DND-41 (cell line): ENCODE measurements around the gene ACADL.

Experiments used
- ATAC-seq: fragments of 200-7000 bp; cut with Tn5 transposase; 3 replicates; pipeline ENCODE4 v1.9.1; 2021; ENCODE audit warnings: low read depth; ENCODE audit not compliant: insufficient read depth
- DNase-seq: peaks from one replicate; pipeline ENCODE4 v3.0.0-alpha.2; 2020
- H2AFZ ChIP-seq: 2 replicates; pipeline ENCODE4 v1.6.0; 2012; ENCODE audit warnings: low read depth, low read length
- H3K27ac ChIP-seq: 2 replicates; pipeline ENCODE4 v1.5.1; 2012; ENCODE audit warnings: low read length, inconsistent platforms
- H3K27me3 ChIP-seq: fragments of 200-600 bp; sonication (generic); 2 replicates; pipeline ENCODE4 v1.6.0; 2012; ENCODE audit warnings: low read length, mild to moderate bottlenecking, inconsistent platforms; ENCODE audit not compliant: insufficient read depth, poor library complexity
- H3K36me3 ChIP-seq: 2 replicates; pipeline ENCODE4 v1.5.1; 2012; ENCODE audit warnings: low read length, inconsistent platforms; ENCODE audit not compliant: insufficient read depth
- H3K4me1 ChIP-seq: 2 replicates; pipeline ENCODE4 v1.5.1; 2012; ENCODE audit warnings: mild to moderate bottlenecking, low read length; ENCODE audit not compliant: insufficient read depth
- H3K4me2 ChIP-seq: 2 replicates; pipeline ENCODE4 v1.6.0; 2012; ENCODE audit warnings: mild to moderate bottlenecking, moderate library complexity, low read length, inconsistent platforms; ENCODE audit not compliant: insufficient read depth
- H3K4me3 ChIP-seq, 2 experiments: fragments of 200-600 bp in 1 of 2; shearing (Covaris generic) in 1 of 2; 2 replicates each; pipeline ENCODE4 v1.5.1; 2012 to 2016; ENCODE audit warnings: inconsistent platforms in 2 of 2, low read length in 2 of 2, mild to moderate bottlenecking in 2 of 2, low read depth in 1 of 2, moderate library complexity in 1 of 2
- H3K79me2 ChIP-seq: 2 replicates; pipeline ENCODE4 v1.6.0; 2012; ENCODE audit warnings: low read length, inconsistent platforms; ENCODE audit not compliant: insufficient read depth
- H3K9ac ChIP-seq: 2 replicates; pipeline ENCODE4 v1.6.0; 2012; ENCODE audit warnings: low read depth, mild to moderate bottlenecking, inconsistent platforms, low read length, moderate library complexity
- H3K9me3 ChIP-seq: 2 replicates; pipeline ENCODE4 v1.5.1; 2012; ENCODE audit warnings: low read length, moderate library complexity, mild to moderate bottlenecking, inconsistent platforms; ENCODE audit not compliant: insufficient read depth, severe bottlenecking
- H4K20me1 ChIP-seq: 2 replicates; pipeline ENCODE4 v1.6.0; 2012; ENCODE audit warnings: low read length; ENCODE audit not compliant: insufficient read depth
- CTCF ChIP-seq: IDR thresholded peaks from 2 replicates; pipeline ENCODE4 v1.5.1; 2012; ENCODE audit warnings: borderline replicate concordance, low read length, moderate library complexity, mild to moderate bottlenecking; ENCODE audit not compliant: poor library complexity, severe bottlenecking; ENCODE audit errors: extremely low read depth
- EZH2 ChIP-seq: IDR thresholded peaks from 3 replicates; pipeline ENCODE4 v1.6.1; 2012; ENCODE audit warnings: borderline replicate concordance, low read depth, mild to moderate bottlenecking, moderate library complexity, low read length, inconsistent platforms; ENCODE audit not compliant: severe bottlenecking

The ACADL gene

GRCh38 chr2:210228586-210228985 lies 3.3 kb upstream of the ACADL start:
- ATAC-seq, result no peak
- TF ChIP-seq EZH2 (no peak), CTCF (no peak)

GRCh38 chr2:210227290-210228088 lies 2.2 kb upstream of the ACADL start:
- Histone ChIP-seq H3K36me3 (no peaks in the 10 kb centered on the region), H3K9me3 (no peaks in the 10 kb centered on the region), H3K9ac (no peak overlapping the region), H3K27me3 (no peaks in the 10 kb centered on the region), H4K20me1 (no peaks in the 10 kb centered on the region), H3K79me2 (no peaks in the 10 kb centered on the region), H3K4me1 (no peaks in the 10 kb centered on the region), H3K27ac (no peak overlapping the region), H3K4me2 (no peak overlapping the region), H2AFZ (no peak overlapping the region), H3K4me3 (no peak overlapping the region)
- TF ChIP-seq CTCF (no peak), EZH2 (no peak)
- DNase-seq (no peak), ATAC-seq (no peak)

More at GRCh38 chr2:210228586-210228985, 3.3 kb upstream of the ACADL start:
- H3K27me3 ChIP-seq, result no peaks in the 10 kb centered on the region
- no peak overlapping the region for H3K4me2 ChIP-seq
- no peaks in the 10 kb centered on the region for H3K36me3 ChIP-seq
- H3K9ac ChIP-seq, result no peak overlapping the region
- H3K4me1 ChIP-seq, result no peaks in the 10 kb centered on the region
- H4K20me1 ChIP-seq, result no peaks in the 10 kb centered on the region
- H3K9me3 ChIP-seq, result no peaks in the 10 kb centered on the region
- no peaks in the 10 kb centered on the region for H3K79me2 ChIP-seq
- DNase-seq, result no peak
- no peak overlapping the region for H3K4me3 ChIP-seq
- H3K27ac ChIP-seq, result no peak overlapping the region
- H2AFZ ChIP-seq, result no peak overlapping the region

- no peak overlapping the region for H3K27ac ChIP-seq
- no peaks in the 10 kb centered on the region for H3K9me3 ChIP-seq
- no peak overlapping the region for H3K4me3 ChIP-seq
- H3K27me3 ChIP-seq, result no peaks in the 10 kb centered on the region
- H3K36me3 ChIP-seq, result no peaks in the 10 kb centered on the region
- ATAC-seq, result no peak
- no peak for DNase-seq
- TF ChIP-seq EZH2 (no peak), CTCF (no peak)
- H4K20me1 ChIP-seq, result no peaks in the 10 kb centered on the region
- H3K9ac ChIP-seq, result no peak overlapping the region
- H3K4me1 ChIP-seq, result no peaks in the 10 kb centered on the region
- no peak overlapping the region for H2AFZ ChIP-seq
- H3K79me2 ChIP-seq, result no peaks in the 10 kb centered on the region
- H3K4me2 ChIP-seq, result no peak overlapping the region
Measured at GRCh38 chr2:210226223-210226622, 976 bp upstream of the ACADL start.
